OCI-M2 (cell line): ENCODE data around the gene RPN1.
"Not testable (repeated sequence)": the region's sequence is repeated elsewhere in the genome, so short reads cannot be mapped to it uniquely, and the experiment has no call there.

Source experiments
- DNase-seq: peaks from one replicate; lab custom pipeline; 2025; ENCODE audit not compliant: unreplicated experiment; lab: John Stamatoyannopoulos, UW

RPN1 gene

GRCh38 chr3:128650096-128651050, at the start of gene RPN1:
TSS of gene RPN1 (minus strand) at chr3:128650818. CDS start at chr3:128650800, 18 bp downstream.
- DNase-seq, result peak; percentile 82

GRCh38 chr3:128698211-128699047, 47.8 kb upstream of the RPN1 start:
- DNase-seq, result no peak

DNA sequence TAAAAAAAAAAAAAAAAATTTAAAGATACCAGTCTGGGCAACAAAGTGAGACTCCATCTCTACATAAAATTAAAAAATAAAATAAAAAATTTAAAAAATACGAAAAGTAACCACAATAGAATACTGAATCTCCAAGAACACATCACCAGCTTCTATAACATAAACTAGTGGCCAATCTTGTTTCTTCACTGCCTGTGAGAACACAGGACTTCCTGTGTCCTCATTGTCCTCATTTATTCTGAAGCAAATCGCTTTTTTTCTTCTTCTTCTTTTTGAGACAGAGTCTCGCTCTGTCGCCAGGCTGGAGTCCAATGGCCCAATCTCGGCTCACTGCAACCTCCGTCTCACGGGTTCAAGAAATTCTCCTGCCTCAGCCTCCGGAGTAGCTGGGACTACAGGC, 46.7 kb upstream of the RPN1 start:
- DNase-seq, result no peak

DNA sequence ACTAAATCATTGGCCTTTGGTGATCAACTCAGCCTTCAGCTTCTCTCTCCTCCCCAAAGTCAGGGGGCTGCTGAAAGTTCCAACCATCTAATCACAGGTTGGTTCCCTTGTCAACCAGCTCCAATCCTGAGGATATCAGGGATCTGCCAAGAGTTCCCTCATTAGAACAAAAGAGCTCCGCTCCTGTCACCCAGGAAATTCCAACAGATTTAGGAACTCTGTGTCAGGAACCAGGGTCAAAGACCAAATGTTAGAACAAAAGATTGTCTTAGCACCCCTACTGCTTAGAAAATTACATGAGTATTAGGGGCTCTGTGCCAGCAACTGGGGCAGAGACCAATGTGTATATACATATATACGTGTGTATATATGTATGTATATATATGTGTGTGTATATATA, 43.1 kb upstream of the RPN1 start:
- no peak for DNase-seq

DNA sequence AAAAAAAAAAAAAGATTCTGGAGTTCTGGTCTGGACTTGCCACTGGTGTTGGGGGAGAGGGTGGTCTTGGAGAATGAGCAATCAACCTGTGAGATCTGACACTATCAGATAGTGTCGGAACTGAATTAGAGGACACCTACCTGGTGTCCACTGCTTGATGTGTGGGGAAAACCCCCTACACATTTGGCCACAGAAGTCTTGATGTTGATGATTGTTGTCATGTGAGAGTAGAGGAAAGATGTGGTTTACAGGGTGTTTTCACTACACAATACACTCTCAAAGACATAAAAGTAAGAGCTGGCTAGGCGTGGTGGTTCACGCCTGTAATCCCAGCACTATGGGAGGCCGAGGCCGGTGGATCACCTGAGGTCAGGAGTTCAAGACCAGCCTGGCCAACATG, 38.4 kb upstream of the RPN1 start:
- no peak for DNase-seq

- no peak for DNase-seq
These were observed 35.8 kb upstream of the RPN1 start for GRCh38 chr3:128686465-128686864.

GRCh38 chr3:128684986-128685726, 34.5 kb upstream of the RPN1 start:
- DNase-seq, result no peak

DNA sequence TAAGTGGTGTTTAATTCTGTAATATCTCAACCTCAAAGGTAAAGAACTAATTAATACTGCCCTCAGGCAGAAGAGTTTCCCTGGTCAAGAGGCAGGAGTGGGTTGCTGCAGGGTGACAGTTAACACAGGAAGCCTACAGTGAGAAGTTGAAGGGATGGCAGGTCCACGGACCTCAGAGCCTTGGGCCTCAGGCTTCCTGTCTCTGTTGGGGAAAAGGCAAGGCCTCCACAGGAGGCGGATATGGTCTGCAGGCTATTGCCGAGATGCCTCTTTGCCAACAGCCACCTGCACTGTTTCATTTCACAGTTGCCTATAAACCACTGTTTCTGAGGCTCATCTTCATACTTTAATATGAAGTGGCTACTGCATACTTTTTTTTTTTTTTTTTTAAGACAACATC, 33.3 kb upstream of the RPN1 start:
- no peak for DNase-seq

- no peak for DNase-seq
These were observed 30.8 kb upstream of the RPN1 start for GRCh38 chr3:128681369-128681829.

GRCh38 chr3:128680603-128681368, 30.2 kb upstream of the RPN1 start:
- peak; percentile 73 for DNase-seq

DNA sequence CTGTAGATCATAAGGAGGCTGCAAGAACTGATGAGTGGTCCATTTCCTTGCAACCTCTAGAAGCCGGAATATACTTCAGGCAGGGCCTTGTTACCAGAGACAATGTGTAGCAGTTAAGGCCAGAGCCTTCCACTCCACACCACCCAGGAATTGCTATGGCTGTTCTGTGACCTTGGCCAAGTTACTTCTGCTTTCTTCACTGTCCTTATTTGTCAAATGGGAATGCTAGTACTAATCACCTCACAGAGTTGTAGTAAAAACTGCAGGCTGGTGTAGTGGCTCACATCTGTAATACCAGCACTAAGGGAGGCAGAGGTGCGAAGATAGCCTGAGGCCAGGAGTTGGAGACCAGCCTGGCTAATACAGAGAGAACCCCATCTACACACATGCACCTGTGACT, 28.7 kb upstream of the RPN1 start:
- DNase-seq, result no peak

GRCh38 chr3:128675802-128676201, 25.2 kb upstream of the RPN1 start:
- DNase-seq, result not testable (repeated sequence)

GRCh38 chr3:128674161-128674784, 23.7 kb upstream of the RPN1 start:
- DNase-seq, result no peak

DNA sequence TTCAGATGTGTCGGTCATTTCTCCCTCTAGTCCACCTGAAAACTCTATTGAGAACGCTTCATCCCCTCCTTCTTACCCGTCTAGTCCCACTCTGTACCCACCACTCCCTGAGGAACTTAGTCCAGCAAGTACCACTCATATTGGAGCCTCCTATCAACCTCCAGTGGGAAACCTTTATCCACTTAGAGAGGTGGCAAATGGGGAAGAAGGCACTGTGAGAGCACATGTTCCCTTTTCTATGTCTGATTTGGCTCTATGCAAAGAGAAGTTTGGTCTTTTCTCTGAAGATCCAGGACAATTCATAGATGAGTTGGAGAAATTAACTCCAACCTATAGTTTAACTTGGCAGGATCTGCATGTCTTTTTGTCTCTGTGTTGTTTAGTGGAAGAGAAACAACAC, 17.0 kb upstream of the RPN1 start:
- no peak for DNase-seq

- no peak for DNase-seq
These were observed 14.9 kb upstream of the RPN1 start for GRCh38 chr3:128665362-128666021.

DNA sequence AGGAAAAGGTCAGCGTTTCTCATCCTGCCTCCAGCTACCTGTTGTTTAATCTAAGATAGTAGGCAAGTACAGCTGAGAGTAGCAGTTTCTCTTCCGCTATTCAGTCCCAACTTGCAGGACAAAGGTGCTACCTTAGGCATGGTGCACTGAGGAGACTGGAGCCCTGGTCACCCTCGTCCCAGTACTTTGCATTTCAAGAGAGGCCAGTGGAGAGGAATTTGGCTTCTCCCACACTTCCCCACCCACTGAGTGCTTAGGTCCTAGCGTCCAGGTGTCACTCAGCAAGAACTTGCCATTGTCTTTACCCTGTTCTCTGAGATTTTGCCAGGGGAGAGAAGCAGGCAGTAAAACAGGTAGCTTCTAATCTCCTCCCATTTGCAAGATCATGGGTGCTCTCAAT, 12.5 kb upstream of the RPN1 start:
- no peak for DNase-seq

DNA sequence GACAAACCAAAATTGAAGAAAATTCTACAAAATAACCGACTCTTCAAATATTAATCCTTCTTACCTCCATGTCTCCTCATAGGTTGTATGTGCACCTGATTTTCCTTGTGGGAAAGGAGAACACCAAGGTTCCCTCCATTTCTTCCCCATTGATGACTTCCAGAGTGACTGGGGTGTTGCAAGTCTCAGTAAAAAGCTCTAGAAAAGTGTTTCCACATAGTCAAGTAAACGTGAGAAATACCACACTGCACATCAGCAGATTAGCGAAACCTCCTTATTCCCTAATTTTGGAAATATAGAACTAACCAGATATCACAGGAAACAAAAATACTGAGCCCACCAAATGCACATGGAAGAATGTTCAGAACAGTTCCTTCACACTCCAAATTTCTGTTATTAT, 4.9 kb upstream of the RPN1 start:
- no peak for DNase-seq

DNA sequence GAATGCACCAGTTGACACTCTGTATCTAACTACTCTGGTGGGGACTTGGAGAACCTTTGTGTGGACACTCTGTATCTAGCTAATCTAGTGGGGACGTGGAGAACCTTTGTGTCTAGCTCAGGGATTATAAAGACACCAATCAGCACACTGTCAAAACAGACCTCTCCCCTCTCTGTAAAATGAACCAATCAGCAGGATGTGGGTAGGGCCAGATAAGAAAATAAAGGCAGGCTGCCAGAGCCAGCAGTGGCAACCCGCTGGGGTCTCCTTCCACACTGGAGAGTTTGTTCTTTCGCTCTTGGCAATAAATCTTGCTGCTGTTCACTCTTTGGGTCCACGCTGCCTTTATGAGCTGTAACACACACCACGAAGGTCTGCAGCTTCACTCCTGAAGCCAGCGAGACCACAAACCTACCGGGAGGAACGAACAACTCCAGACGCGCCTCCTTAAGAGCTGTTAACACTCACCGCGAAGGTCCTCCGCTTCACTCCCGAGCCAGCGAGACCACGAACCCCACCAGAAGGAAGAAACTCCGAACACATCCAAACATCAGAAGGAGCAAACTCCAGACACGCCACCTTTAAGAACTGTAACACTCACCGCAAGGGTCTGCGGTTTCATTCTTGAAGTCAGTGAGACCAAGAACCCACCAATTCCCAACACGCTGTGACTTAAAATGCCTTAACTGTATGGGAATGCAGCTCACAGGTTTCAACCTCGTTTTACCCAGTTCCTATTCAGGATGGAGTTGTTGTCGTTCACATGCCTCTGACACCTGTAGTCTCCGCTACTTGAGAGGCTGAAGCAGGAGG, 3.6 kb upstream of the RPN1 start:
- not testable (repeated sequence) for DNase-seq
